ENCODE measurements around the gene PCSK5.

The PCSK5 gene

GRCh38 chr9:76218886-76219445 lies 328.5 kb downstream of the PCSK5 start:
- Histone ChIP-seq H3K27ac (ENCODE audit: low read depth in 2 of 2, low read length in 2 of 2) (no peak overlapping the region), H3K27me3 (ENCODE audit: control insufficient read depth in 2 of 2, insufficient read depth in 2 of 2, low read length in 2 of 2) (peaks cover 0 to 3% of the 10 kb centered on the region in 2 donors), H3K9me3 (ENCODE audit: control insufficient read depth in 2 of 2, low read length in 2 of 2) (no peaks in the 10 kb centered on the region), H3K4me1 (ENCODE audit: control insufficient read depth in 2 of 2, insufficient read depth in 2 of 2, low read length in 2 of 2) (peaks cover 0 to 2% of the 10 kb centered on the region in 2 donors), H3K4me3 (ENCODE audit: low read length in 2 of 2) (no peak overlapping the region), H3K36me3 (ENCODE audit: control insufficient read depth in 2 of 2, insufficient read depth in 2 of 2, low read length in 2 of 2) (no peaks in the 10 kb centered on the region), H3K9ac (ENCODE audit: low read depth in 1 of 2, low read length in 2 of 2) (no peak overlapping the region)

GRCh38 chr9:76219560-76220151 lies 329.2 kb downstream of the PCSK5 start:
- Histone ChIP-seq H3K9ac (ENCODE audit: low read depth in 1 of 2, low read length in 2 of 2) (no peak overlapping the region), H3K27ac (ENCODE audit: low read depth in 2 of 2, low read length in 2 of 2) (no peak overlapping the region), H3K4me1 (ENCODE audit: control insufficient read depth in 2 of 2, insufficient read depth in 2 of 2, low read length in 2 of 2) (peaks cover 0 to 2% of the 10 kb centered on the region in 2 donors), H3K9me3 (ENCODE audit: control insufficient read depth in 2 of 2, low read length in 2 of 2) (no peaks in the 10 kb centered on the region), H3K4me3 (ENCODE audit: low read length in 2 of 2) (no peak overlapping the region), H3K36me3 (ENCODE audit: control insufficient read depth in 2 of 2, insufficient read depth in 2 of 2, low read length in 2 of 2) (no peaks in the 10 kb centered on the region), H3K27me3 (ENCODE audit: control insufficient read depth in 2 of 2, insufficient read depth in 2 of 2, low read length in 2 of 2) (peaks cover 0 to 3% of the 10 kb centered on the region in 2 donors)

GRCh38 chr9:76221423-76221822 lies 330.9 kb downstream of the PCSK5 start:
- Histone ChIP-seq H3K27ac (ENCODE audit: low read depth in 2 of 2, low read length in 2 of 2) (no peak overlapping the region), H3K9ac (ENCODE audit: low read depth in 1 of 2, low read length in 2 of 2) (no peak overlapping the region), H3K9me3 (ENCODE audit: control insufficient read depth in 2 of 2, low read length in 2 of 2) (no peaks in the 10 kb centered on the region), H3K4me1 (ENCODE audit: control insufficient read depth in 2 of 2, insufficient read depth in 2 of 2, low read length in 2 of 2) (no peaks in the 10 kb centered on the region), H3K36me3 (ENCODE audit: control insufficient read depth in 2 of 2, insufficient read depth in 2 of 2, low read length in 2 of 2) (no peaks in the 10 kb centered on the region), H3K4me3 (ENCODE audit: low read length in 2 of 2) (no peak overlapping the region), H3K27me3 (ENCODE audit: control insufficient read depth in 2 of 2, insufficient read depth in 2 of 2, low read length in 2 of 2) (peaks cover 0 to 3% of the 10 kb centered on the region in 2 donors)

GRCh38 chr9:76223749-76224340 lies 333.4 kb downstream of the PCSK5 start:
- Histone ChIP-seq H3K27me3 (ENCODE audit: control insufficient read depth in 2 of 2, insufficient read depth in 2 of 2, low read length in 2 of 2) (no peaks in the 10 kb centered on the region), H3K4me3 (ENCODE audit: low read length in 2 of 2) (no peak overlapping the region), H3K9me3 (ENCODE audit: control insufficient read depth in 2 of 2, low read length in 2 of 2) (no peaks in the 10 kb centered on the region), H3K27ac (ENCODE audit: low read depth in 2 of 2, low read length in 2 of 2) (peak overlapping the region in 1 of 2 donors; percentile 12), H3K36me3 (ENCODE audit: control insufficient read depth in 2 of 2, insufficient read depth in 2 of 2, low read length in 2 of 2) (no peaks in the 10 kb centered on the region), H3K9ac (ENCODE audit: low read depth in 1 of 2, low read length in 2 of 2) (no peak overlapping the region), H3K4me1 (ENCODE audit: control insufficient read depth in 2 of 2, insufficient read depth in 2 of 2, low read length in 2 of 2) (no peaks in the 10 kb centered on the region)

GRCh38 chr9:76227156-76227555 lies 336.7 kb downstream of the PCSK5 start:
- Histone ChIP-seq H3K4me1 (ENCODE audit: control insufficient read depth in 2 of 2, insufficient read depth in 2 of 2, low read length in 2 of 2) (no peaks in the 10 kb centered on the region), H3K9me3 (ENCODE audit: control insufficient read depth in 2 of 2, low read length in 2 of 2) (no peaks in the 10 kb centered on the region), H3K27ac (ENCODE audit: low read depth in 2 of 2, low read length in 2 of 2) (no peak overlapping the region), H3K36me3 (ENCODE audit: control insufficient read depth in 2 of 2, insufficient read depth in 2 of 2, low read length in 2 of 2) (peaks cover 0 to 3% of the 10 kb centered on the region in 2 donors), H3K27me3 (ENCODE audit: control insufficient read depth in 2 of 2, insufficient read depth in 2 of 2, low read length in 2 of 2) (no peaks in the 10 kb centered on the region), H3K9ac (ENCODE audit: low read depth in 1 of 2, low read length in 2 of 2) (no peak overlapping the region), H3K4me3 (ENCODE audit: low read length in 2 of 2) (no peak overlapping the region)

GRCh38 chr9:76231001-76231400 lies 340.5 kb downstream of the PCSK5 start:
- Histone ChIP-seq H3K4me1 (ENCODE audit: control insufficient read depth in 2 of 2, insufficient read depth in 2 of 2, low read length in 2 of 2) (no peaks in the 10 kb centered on the region), H3K9me3 (ENCODE audit: control insufficient read depth in 2 of 2, low read length in 2 of 2) (no peaks in the 10 kb centered on the region), H3K27me3 (ENCODE audit: control insufficient read depth in 2 of 2, insufficient read depth in 2 of 2, low read length in 2 of 2) (no peaks in the 10 kb centered on the region), H3K36me3 (ENCODE audit: control insufficient read depth in 2 of 2, insufficient read depth in 2 of 2, low read length in 2 of 2) (peaks cover 6 to 10% of the 10 kb centered on the region in 2 donors), H3K27ac (ENCODE audit: low read depth in 2 of 2, low read length in 2 of 2) (no peak overlapping the region), H3K9ac (ENCODE audit: low read depth in 1 of 2, low read length in 2 of 2) (no peak overlapping the region), H3K4me3 (ENCODE audit: low read length in 2 of 2) (no peak overlapping the region)

- Histone ChIP-seq H3K27me3 (ENCODE audit: control insufficient read depth in 2 of 2, insufficient read depth in 2 of 2, low read length in 2 of 2) (no peaks in the 10 kb centered on the region), H3K4me3 (ENCODE audit: low read length in 2 of 2) (no peak overlapping the region), H3K36me3 (ENCODE audit: control insufficient read depth in 2 of 2, insufficient read depth in 2 of 2, low read length in 2 of 2) (peaks cover 9 to 10% of the 10 kb centered on the region in 2 donors), H3K4me1 (ENCODE audit: control insufficient read depth in 2 of 2, insufficient read depth in 2 of 2, low read length in 2 of 2) (no peaks in the 10 kb centered on the region), H3K27ac (ENCODE audit: low read depth in 2 of 2, low read length in 2 of 2) (no peak overlapping the region), H3K9me3 (ENCODE audit: control insufficient read depth in 2 of 2, low read length in 2 of 2) (no peaks in the 10 kb centered on the region), H3K9ac (ENCODE audit: low read depth in 1 of 2, low read length in 2 of 2) (no peak overlapping the region)
Measured at GRCh38 chr9:76232861-76233489, 342.5 kb downstream of the PCSK5 start.

GRCh38 chr9:76240578-76240977 lies 350.1 kb downstream of the PCSK5 start:
- Histone ChIP-seq H3K4me3 (ENCODE audit: low read length in 2 of 2) (no peak overlapping the region), H3K4me1 (ENCODE audit: control insufficient read depth in 2 of 2, insufficient read depth in 2 of 2, low read length in 2 of 2) (no peaks in the 10 kb centered on the region), H3K27ac (ENCODE audit: low read depth in 2 of 2, low read length in 2 of 2) (no peak overlapping the region), H3K27me3 (ENCODE audit: control insufficient read depth in 2 of 2, insufficient read depth in 2 of 2, low read length in 2 of 2) (no peaks in the 10 kb centered on the region), H3K9me3 (ENCODE audit: control insufficient read depth in 2 of 2, low read length in 2 of 2) (no peaks in the 10 kb centered on the region), H3K36me3 (ENCODE audit: control insufficient read depth in 2 of 2, insufficient read depth in 2 of 2, low read length in 2 of 2) (peaks cover 10 to 13% of the 10 kb centered on the region in 2 donors), H3K9ac (ENCODE audit: low read depth in 1 of 2, low read length in 2 of 2) (no peak overlapping the region)

- no peak overlapping the region for H3K4me3 ChIP-seq (ENCODE audit: low read length in 2 of 2)
- H3K27ac ChIP-seq (ENCODE audit: low read depth in 2 of 2, low read length in 2 of 2), result no peak overlapping the region
- H3K9me3 ChIP-seq (ENCODE audit: control insufficient read depth in 2 of 2, low read length in 2 of 2), result no peaks in the 10 kb centered on the region
- no peaks in the 10 kb centered on the region for H3K4me1 ChIP-seq (ENCODE audit: control insufficient read depth in 2 of 2, insufficient read depth in 2 of 2, low read length in 2 of 2)
- no peaks in the 10 kb centered on the region for H3K27me3 ChIP-seq (ENCODE audit: control insufficient read depth in 2 of 2, insufficient read depth in 2 of 2, low read length in 2 of 2)
- peaks cover 5% of the 10 kb centered on the region in 2 donors for H3K36me3 ChIP-seq (ENCODE audit: control insufficient read depth in 2 of 2, insufficient read depth in 2 of 2, low read length in 2 of 2)
- no peak overlapping the region for H3K9ac ChIP-seq (ENCODE audit: low read depth in 1 of 2, low read length in 2 of 2)
Measured at GRCh38 chr9:76245518-76245917, 355.0 kb downstream of the PCSK5 start.

GRCh38 chr9:76246680-76247079 lies 356.2 kb downstream of the PCSK5 start:
- H3K27me3 ChIP-seq (ENCODE audit: control insufficient read depth in 2 of 2, insufficient read depth in 2 of 2, low read length in 2 of 2), result no peaks in the 10 kb centered on the region
- no peak overlapping the region for H3K27ac ChIP-seq (ENCODE audit: low read depth in 2 of 2, low read length in 2 of 2)
- H3K9ac ChIP-seq (ENCODE audit: low read depth in 1 of 2, low read length in 2 of 2), result no peak overlapping the region
- no peak overlapping the region for H3K4me3 ChIP-seq (ENCODE audit: low read length in 2 of 2)
- peaks cover 2 to 3% of the 10 kb centered on the region in 2 donors for H3K36me3 ChIP-seq (ENCODE audit: control insufficient read depth in 2 of 2, insufficient read depth in 2 of 2, low read length in 2 of 2)
- no peaks in the 10 kb centered on the region for H3K4me1 ChIP-seq (ENCODE audit: control insufficient read depth in 2 of 2, insufficient read depth in 2 of 2, low read length in 2 of 2)
- no peaks in the 10 kb centered on the region for H3K9me3 ChIP-seq (ENCODE audit: control insufficient read depth in 2 of 2, low read length in 2 of 2)
